ENCODE data around the gene GNG13. TPM values are rescaled to one million over a fixed set of nuclear protein-coding genes. Genes with fewer than 3 reads are reported as not detected.

The GNG13 gene
- total and polyA plus RNA-seq, 9 of the 15 experiments (the other 6 are each of a cell fraction or from before 2014, with no cell fraction given), result not detected

DNA sequence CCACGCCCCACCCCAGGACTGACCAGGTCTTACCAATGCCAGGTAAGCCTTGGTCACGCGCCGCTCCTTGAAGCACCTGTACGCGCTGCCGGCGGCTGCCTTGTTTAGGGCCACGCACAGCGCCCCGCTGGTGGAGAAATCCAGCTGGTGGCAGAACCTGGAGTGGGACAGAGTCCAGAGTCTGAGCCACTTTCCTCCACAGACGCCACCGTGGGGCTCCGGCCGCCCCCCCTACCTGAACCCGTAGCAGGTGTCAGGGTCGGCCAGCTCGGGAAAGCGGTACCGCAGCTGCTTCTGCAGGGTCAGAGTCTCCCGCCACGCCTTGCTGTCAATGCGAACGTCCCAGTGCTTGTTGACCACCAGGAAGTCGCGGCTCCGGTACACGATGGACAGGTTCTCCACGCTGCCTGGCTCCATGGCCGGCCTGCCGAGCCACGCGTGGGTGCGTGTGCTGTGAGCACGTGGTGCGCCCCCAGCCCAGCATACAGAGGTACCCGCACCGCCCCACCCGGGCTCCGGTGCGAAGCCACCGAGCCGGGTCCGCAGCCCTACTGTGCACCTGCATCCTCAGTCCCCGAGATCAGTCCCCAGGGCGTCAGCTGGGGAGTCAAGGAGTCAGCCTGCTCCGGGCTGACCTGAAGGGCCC is 13.1 kb downstream of the GNG13 start (continued):
- TF ChIP-seq FOXM1 (IDR thresholded peaks at IDR 0.05; ENCODE audit: low read depth) (no peak), FOXM1 (CRISPR knock-in tag; IDR thresholded peaks at IDR 0.05; ENCODE audit: low read depth) (no peak)
- TF ChIP-seq, protein P1, sequence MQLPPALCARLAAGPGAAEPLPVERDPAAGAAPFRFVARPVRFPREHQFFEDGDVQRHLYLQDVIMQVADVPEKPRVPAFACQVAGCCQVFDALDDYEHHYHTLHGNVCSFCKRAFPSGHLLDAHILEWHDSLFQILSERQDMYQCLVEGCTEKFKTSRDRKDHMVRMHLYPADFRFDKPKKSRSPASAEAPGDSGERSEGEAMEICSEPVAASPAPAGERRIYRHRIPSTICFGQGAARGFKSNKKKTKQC (CRISPR knock-in tag; IDR thresholded peaks at IDR 0.05), result no peak
- TF ChIP-seq, protein P2, sequence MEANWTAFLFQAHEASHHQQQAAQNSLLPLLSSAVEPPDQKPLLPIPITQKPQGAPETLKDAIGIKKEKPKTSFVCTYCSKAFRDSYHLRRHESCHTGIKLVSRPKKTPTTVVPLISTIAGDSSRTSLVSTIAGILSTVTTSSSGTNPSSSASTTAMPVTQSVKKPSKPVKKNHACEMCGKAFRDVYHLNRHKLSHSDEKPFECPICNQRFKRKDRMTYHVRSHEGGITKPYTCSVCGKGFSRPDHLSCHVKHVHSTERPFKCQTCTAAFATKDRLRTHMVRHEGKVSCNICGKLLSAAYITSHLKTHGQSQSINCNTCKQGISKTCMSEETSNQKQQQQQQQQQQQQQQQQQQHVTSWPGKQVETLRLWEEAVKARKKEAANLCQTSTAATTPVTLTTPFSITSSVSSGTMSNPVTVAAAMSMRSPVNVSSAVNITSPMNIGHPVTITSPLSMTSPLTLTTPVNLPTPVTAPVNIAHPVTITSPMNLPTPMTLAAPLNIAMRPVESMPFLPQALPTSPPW (CRISPR knock-in tag; IDR thresholded peaks at IDR 0.05), result no peak

DNA sequence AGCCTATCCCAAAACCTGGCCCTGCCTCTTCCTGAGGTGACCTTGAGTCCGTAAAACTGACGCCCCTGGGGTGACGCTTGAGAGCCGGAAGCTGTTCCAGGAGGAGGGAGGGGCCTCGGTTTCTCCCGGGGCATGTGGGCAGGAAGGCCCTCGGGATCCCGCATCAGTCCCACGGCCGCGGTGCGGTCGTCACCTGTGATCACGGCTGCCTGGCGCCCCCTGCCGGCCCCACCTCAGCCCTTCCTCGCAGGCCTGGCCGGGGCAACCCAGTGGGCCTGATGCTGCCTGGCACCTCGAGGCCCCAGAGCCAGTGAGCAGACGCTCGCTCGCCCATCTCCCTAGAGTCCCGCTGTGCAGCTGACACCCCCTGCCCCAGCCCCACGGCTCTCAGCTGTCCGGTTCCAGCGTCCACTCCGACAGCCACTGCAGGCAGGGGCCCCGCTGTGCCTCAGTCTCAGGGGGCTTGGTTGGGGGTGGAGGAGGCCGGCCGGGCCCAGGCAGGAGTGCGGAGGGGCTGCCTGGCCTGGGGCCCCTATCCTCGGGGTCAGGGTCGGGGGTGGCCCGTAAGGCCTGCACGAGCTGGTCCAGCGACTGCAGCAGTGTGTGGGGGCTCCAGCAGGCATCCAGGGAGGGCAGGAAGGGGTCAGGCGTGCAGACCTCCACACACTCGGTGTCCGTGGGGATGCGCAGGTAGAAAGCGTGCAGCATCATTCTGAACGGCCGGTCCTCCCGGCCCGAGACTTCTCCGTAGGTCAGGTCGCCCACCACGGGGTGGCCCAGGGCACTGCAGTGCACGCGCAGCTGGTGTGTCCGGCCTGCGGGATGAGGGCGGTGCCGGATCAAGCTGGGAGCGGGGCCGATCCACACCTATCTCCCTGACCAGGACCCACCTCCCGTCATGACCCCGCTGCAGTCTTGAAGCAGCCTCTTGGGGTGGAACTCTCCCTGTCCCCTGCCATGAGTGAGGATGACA is 14.7 kb downstream of the GNG13 start:
- TSS peak; percentile 54 for BruUV-seq (replicated peaks)
- Histone ChIP-seq H3K9me3 (replicated peaks; ENCODE audit: control insufficient read depth, insufficient read depth, low read depth, low read length) (no peaks in the 10 kb centered on the region), H4K20me1 (replicated peaks; ENCODE audit: control insufficient read depth, insufficient read depth, low read length) (peaks cover 11% of the 10 kb centered on the region), H3K79me2 (ENCODE audit: control insufficient read depth, insufficient read depth, low read length) (peaks cover 29% of the 10 kb centered on the region), H3K27ac (ENCODE audit: extremely low read depth, low read depth, low read length) (no peak overlapping the region), H3K9me1 (ENCODE audit: control insufficient read depth, insufficient read depth, low read length) (no peaks in the 10 kb centered on the region), H3K4me3 (no peak overlapping the region), H2AFZ (ENCODE audit: low read depth, low read length) (no peak overlapping the region), H3K36me3 (ENCODE audit: control insufficient read depth, insufficient read depth, low read length) (peaks cover 43% of the 10 kb centered on the region; the same call in 2 of the 3 replicates), H3K4me2 (ENCODE audit: insufficient read depth, low read length) (no peak overlapping the region), H3K9ac (ENCODE audit: insufficient read depth in 1 of 2, low read depth in 2 of 2, low read length in 2 of 2) (peak overlapping the region in 1 of 2 experiments; percentile 97; a peak in 2 of 4 replicates), H3K4me1 (replicated peaks in 1 of 2; ENCODE audit: control insufficient read depth in 2 of 2, insufficient read depth in 2 of 2, low read length in 2 of 2) (peaks cover 16 to 95% of the 10 kb centered on the region in 2 experiments; a peak in 4 of 5 replicates), H3K27me3 (ENCODE audit: control insufficient read depth in 2 of 2, insufficient read depth in 2 of 2, low read length in 2 of 2) (peaks cover 0 to 2% of the 10 kb centered on the region in 2 experiments; a peak in 2 of 5 replicates)
- 58% methylated on average over 36 of the region's 58 CpGs for WGBS (ENCODE audit: insufficient coverage, low coverage, missing lambda C conversion rate)
- DNase-seq (ENCODE audit: extremely low read depth in 1 of 4, low spot score in 3 of 4) (peak; percentile 62 to 82 (median 70)), FAIRE-seq (no peak), ATAC-seq (peak; percentile 76)
- POLR2A ChIA-PET, result interaction anchor here (1.1 to 1.3 kb wide), 2 partner anchors 10 to 12 kb away, joined by 3 to 4 read pairs; no protein-coding TSS in a partner anchor
- in situ Hi-C loops (cut with MboI) (loop anchor here (5.0 kb wide), 2 partner anchors 44 to 74 kb away; partner anchors contain the start of gene CIAO3), intact Hi-C loops (cut with micrococcal nuclease) (loop anchor here (1.0 kb wide), 2 partner anchors 41 to 75 kb away; no protein-coding TSS in a partner anchor)
- CTCF ChIA-PET (ENCODE audit: low intra/inter-chr PET ratio), result interaction anchor here (0.6 to 3.9 kb wide), 4 partner anchors 52 to 90 kb away, joined by 3 to 73 read pairs (median 6); partner anchors contain the start of gene METRN
- TF ChIP-seq CTBP1 (IDR thresholded peaks at IDR 0.05; ENCODE audit: borderline replicate concordance), result peak; percentile 74
- TF ChIP-seq SMC3 (conservative IDR thresholded peaks at IDR 0.05; ENCODE audit: insufficient read depth, low read depth, low read length), result peak; percentile 79
- peak; percentile 58; the same call in 1 of the 2 replicates for TF ChIP-seq ZBTB1 (CRISPR knock-in tag; IDR thresholded peaks at IDR 0.05; ENCODE audit: borderline replicate concordance, low read depth)
- TF ChIP-seq ESRRA (IDR thresholded peaks at IDR 0.05; ENCODE audit: borderline replicate concordance, low read depth), result peak; percentile 93
- no peak for TF ChIP-seq ZNF699 (CRISPR knock-in tag; IDR thresholded peaks at IDR 0.05; ENCODE audit: insufficient replicate concordance)
- peak; percentile 39 for TF ChIP-seq PCBP1 (IDR thresholded peaks at IDR 0.05; ENCODE audit: low read depth, low read length, poor library complexity, severe bottlenecking)
- TF ChIP-seq, protein P3, sequence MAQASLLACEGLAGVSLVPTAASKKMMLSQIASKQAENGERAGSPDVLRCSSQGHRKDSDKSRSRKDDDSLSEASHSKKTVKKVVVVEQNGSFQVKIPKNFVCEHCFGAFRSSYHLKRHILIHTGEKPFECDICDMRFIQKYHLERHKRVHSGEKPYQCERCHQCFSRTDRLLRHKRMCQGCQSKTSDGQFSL (CRISPR knock-in tag; IDR thresholded peaks at IDR 0.05), result peak; percentile 69; the same call in 1 of the 2 replicates
- TF ChIP-seq, protein P3 (tag; IDR thresholded peaks at IDR 0.05), result no peak
- TF ChIP-seq ZNF23 (CRISPR knock-in tag; IDR thresholded peaks at IDR 0.05), result no peak
- TF ChIP-seq CXXC5 (CRISPR knock-in tag; IDR thresholded peaks at IDR 0.05), result peak; percentile 40
- TF ChIP-seq ZNF12 (CRISPR knock-in tag; IDR thresholded peaks at IDR 0.05), result no peak

All from K562 (cell line).